AG09309 (cell line): ENCODE measurements around the gene PTPRM.

Experiments
- DNase-seq: peaks from one replicate; pipeline ENCODE4 v3.0.0-alpha.2; 2010; ENCODE audit warnings: low read depth
- H3K4me3 ChIP-seq: 2 replicates; pipeline ENCODE4 v1.5.1; 2011; ENCODE audit warnings: mild to moderate bottlenecking, low read depth, low read length, moderate library complexity; ENCODE audit not compliant: control insufficient read depth
- CTCF ChIP-seq: IDR thresholded peaks from 2 replicates; pipeline ENCODE4 v1.5.1; 2011; ENCODE audit warnings: mild to moderate bottlenecking, low read depth, low read length, inconsistent platforms; ENCODE audit not compliant: insufficient read depth, control insufficient read depth; ENCODE audit errors: missing control alignments

PTPRM gene

DNA sequence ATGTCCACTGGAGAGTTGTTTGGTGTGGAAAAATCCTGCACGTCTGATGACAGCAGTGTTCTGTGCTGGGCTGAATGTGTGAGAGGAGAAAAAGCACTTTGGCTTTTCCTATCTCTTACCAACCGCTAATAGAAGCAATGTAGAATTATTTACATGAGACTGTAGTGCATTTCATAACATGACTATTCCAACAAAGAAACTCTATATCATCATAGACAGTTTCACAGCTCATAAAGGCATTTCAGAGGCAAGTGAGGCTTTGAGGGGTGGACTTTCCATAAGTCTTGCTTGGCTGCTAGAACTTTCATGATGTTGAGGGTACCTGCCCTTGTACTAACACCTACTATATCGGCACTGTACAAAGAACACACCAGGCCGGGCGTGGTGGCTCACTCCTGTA lies 697.0 kb downstream of the PTPRM start:
- no peak overlapping the region for H3K4me3 ChIP-seq
- TF ChIP-seq CTCF: no peak
- no peak for DNase-seq

GRCh38 chr18:8264861-8265411 lies 697.8 kb downstream of the PTPRM start:
- DNase-seq: no peak
- H3K4me3 ChIP-seq: no peak overlapping the region
- no peak for TF ChIP-seq CTCF

DNA sequence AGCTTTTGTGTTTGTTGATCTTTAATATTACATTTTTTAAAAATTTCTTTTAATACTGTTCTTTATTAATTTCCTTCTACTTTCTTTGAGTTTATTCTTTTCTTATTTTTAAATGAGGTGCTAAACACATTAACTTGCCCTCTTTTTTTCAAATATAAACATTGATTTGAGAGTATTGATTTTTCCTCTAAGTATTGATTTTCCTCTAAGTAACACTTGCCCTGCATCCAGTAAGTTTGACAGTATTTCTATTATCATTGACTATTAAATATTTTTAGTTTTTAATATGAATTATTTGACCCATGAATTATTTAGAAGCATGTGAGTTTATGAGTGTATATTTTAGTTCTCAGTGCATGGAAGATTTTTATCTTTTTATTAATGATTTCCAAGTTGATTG lies 705.1 kb downstream of the PTPRM start:
- no peak for DNase-seq
- no peak for TF ChIP-seq CTCF
- H3K4me3 ChIP-seq: no peak overlapping the region

DNA sequence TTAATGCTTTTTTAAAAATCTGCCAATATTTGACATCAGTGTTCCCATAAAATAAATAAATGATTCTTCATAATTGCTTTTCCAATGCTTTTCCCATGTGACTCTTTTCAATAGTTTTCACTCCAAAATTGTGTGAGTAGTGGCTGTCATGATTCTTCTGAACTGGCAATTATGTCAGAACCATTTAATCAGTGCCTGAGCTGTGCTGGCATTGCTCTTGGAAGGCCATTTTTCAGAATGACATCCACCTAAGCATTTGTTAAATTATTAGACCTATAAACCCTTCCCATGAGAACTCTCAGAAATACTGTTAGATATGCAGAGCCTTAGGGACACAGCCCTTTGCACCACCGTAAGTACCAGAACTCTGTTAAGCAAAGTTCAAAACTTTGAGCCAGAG lies 707.3 kb downstream of the PTPRM start:
- no peak for DNase-seq
- TF ChIP-seq CTCF: no peak
- H3K4me3 ChIP-seq: no peak overlapping the region

- no peak overlapping the region for H3K4me3 ChIP-seq
- no peak for TF ChIP-seq CTCF
- no peak for DNase-seq
These were observed 709.3 kb downstream of the PTPRM start for GRCh38 chr18:8276406-8276805.

- no peak overlapping the region for H3K4me3 ChIP-seq
- no peak for DNase-seq
- no peak for TF ChIP-seq CTCF
These were observed 710.2 kb downstream of the PTPRM start for GRCh38 chr18:8277270-8277669.

DNA sequence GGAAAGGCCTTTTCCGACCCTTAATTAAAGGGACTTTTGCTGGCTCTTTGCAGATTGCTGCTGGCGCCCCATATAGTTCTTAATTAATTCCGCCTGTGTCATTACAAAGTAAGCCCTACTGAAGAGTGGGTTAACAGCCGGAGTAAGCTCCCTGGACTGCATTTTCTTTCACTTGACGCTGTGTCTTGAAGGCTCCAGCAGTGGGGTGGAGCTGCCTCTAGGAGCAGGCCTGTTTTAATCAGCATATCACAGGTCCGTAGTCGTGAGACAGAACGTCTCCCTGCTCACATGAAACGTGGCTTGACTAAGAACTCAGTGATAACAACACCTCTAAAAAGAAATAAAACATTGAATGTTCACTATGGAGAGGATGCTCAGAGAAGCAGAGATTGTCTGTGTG lies 712.2 kb downstream of the PTPRM start:
- no peak for TF ChIP-seq CTCF
- no peak overlapping the region for H3K4me3 ChIP-seq
- no peak for DNase-seq
